ENCODE measurements around the gene VAV3. TPM values are rescaled to one million over a fixed set of nuclear protein-coding genes. Genes with fewer than 3 reads are reported as not detected.

The VAV3 gene
- total RNA-seq, 2 donors from 2014 or later: 18.4 to 21.4 TPM

DNA sequence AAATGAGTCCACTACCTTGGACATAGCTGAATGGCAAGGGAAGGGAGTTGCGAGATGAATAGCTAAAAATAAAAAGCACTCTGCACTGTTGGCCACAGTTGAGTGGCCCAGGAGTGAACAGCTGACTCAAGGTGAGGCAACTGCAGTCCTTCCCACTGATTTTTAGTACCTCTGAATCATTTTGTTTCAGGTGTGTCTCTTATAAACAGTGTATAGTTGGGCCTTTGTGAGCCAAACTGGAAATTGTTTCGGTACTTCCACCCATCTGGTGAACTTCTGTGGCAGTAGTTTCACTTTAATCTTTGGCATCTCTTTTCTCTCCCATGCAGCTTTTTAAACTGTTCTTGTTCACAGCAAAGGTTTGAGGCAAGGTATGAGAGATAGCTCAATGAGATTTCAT, 122.7 kb downstream of the VAV3 start:
- H3K27me3 ChIP-seq: no peaks in the 10 kb centered on the region
- H3K4me1 ChIP-seq: no peaks in the 10 kb centered on the region
- H3K36me3 ChIP-seq (replicated peaks in 1 of 2; ENCODE audit: insufficient read depth in 1 of 2, low read depth in 2 of 2): no peaks in the 10 kb centered on the region
- intact Hi-C loops (cut with DNase I): no loop called here
- no peak for TF ChIP-seq POLR2A (IDR thresholded peaks at IDR 0.05)
- TF ChIP-seq, protein P1, sequence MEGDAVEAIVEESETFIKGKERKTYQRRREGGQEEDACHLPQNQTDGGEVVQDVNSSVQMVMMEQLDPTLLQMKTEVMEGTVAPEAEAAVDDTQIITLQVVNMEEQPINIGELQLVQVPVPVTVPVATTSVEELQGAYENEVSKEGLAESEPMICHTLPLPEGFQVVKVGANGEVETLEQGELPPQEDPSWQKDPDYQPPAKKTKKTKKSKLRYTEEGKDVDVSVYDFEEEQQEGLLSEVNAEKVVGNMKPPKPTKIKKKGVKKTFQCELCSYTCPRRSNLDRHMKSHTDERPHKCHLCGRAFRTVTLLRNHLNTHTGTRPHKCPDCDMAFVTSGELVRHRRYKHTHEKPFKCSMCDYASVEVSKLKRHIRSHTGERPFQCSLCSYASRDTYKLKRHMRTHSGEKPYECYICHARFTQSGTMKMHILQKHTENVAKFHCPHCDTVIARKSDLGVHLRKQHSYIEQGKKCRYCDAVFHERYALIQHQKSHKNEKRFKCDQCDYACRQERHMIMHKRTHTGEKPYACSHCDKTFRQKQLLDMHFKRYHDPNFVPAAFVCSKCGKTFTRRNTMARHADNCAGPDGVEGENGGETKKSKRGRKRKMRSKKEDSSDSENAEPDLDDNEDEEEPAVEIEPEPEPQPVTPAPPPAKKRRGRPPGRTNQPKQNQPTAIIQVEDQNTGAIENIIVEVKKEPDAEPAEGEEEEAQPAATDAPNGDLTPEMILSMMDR (IDR thresholded peaks at IDR 0.05): no peak
- ATAC-seq: no peak
- WGBS, 2 donors: 60 to 64% methylated on average over 2 of the region's 2 CpGs
- no peak for DNase-seq
- no peak overlapping the region for H3K4me3 ChIP-seq
- H3K9me3 ChIP-seq: no peaks in the 10 kb centered on the region
- H3K27ac ChIP-seq: no peak overlapping the region

DNA sequence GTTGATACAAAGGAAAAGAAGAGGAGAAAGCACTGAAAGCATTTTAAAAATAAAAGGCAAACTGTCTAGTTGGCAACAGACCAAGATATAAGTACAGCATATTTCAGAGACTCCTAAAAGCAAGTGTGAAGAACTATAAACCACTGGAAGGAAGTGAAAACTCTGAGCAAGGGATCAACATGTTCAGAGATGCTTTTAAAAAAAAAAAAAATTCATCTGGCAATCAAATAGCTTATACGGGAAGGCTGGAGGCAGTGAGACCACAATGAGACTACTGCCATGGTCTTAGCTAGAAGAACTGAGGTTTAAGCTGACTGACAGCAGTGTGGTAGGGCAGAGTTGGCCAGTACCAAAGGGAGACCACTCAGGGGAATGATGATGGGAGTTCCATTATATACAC, 124.3 kb downstream of the VAV3 start:
- no peaks in the 10 kb centered on the region for H3K27me3 ChIP-seq
- ATAC-seq: no peak
- intact Hi-C loops (cut with DNase I): no loop called here
- TF ChIP-seq, protein P1 (IDR thresholded peaks at IDR 0.05): no peak
- no peak for TF ChIP-seq POLR2A (IDR thresholded peaks at IDR 0.05)
- WGBS, 2 donors: 25 to 26% methylated on average over 1 of the region's 1 CpG
- no peaks in the 10 kb centered on the region for H3K36me3 ChIP-seq (replicated peaks in 1 of 2; ENCODE audit: insufficient read depth in 1 of 2, low read depth in 2 of 2)
- no peak overlapping the region for H3K4me3 ChIP-seq
- H3K4me1 ChIP-seq: no peaks in the 10 kb centered on the region
- no peak overlapping the region for H3K27ac ChIP-seq
- DNase-seq: no peak
- H3K9me3 ChIP-seq: no peaks in the 10 kb centered on the region

DNA sequence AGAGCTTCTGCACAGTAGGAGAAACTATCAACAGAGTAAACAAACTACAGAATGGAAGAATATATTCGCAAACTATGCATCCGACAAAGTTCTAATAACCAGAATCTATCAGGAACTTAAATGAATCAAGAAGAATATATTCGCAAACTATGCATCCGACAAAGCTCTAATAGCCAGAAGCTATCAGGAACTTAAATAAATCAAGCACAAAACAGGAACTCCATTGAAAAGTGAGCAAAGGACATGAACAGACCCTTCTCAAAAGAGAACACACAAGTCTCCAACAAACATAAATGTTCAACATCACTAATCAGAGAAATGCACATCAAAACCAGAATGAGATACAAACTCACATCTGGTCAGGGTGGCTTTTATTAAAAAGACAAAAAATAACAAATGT, 126.9 kb downstream of the VAV3 start:
- no peak for ATAC-seq
- Histone ChIP-seq H3K27ac (no peak overlapping the region), H3K9me3 (no peaks in the 10 kb centered on the region), H3K4me1 (no peaks in the 10 kb centered on the region), H3K36me3 (replicated peaks in 1 of 2; ENCODE audit: insufficient read depth in 1 of 2, low read depth in 2 of 2) (no peaks in the 10 kb centered on the region), H3K27me3 (no peaks in the 10 kb centered on the region), H3K4me3 (no peak overlapping the region)
- DNase-seq: no peak
- intact Hi-C loops (cut with DNase I): no loop called here
- TF ChIP-seq, protein P1 (IDR thresholded peaks at IDR 0.05): no peak
- TF ChIP-seq POLR2A (IDR thresholded peaks at IDR 0.05): no peak
- 55 to 83% methylated on average over 4 of the region's 4 CpGs for WGBS, 2 donors

DNA sequence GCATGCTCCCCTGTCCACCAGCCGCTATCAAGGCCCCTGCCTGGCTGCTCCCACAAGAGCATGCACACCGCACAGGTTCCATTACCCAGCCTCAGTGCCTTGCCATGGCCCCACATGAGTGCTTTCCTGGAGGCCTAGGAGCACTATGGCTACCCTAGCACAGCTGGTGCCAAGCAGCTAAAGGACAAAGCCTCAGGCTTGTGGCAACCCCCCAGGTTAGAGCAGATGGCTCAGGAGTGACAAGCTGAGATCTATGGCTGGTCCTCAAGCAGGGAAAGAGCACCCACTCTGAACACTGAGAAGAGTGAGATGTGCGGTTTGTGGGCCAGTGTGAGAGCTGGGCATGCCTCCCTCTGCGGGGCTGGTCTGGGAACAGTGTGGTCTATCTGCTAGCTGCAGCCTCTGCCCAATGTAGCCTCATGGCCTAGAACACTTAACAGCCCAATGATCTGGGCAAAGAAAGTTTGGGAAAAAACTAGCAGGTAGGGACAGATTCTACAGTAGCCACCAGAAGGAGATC, 129.8 kb downstream of the VAV3 start:
- Histone ChIP-seq H3K4me3 (no peak overlapping the region), H3K27me3 (no peaks in the 10 kb centered on the region), H3K4me1 (no peaks in the 10 kb centered on the region), H3K36me3 (replicated peaks in 1 of 2; ENCODE audit: insufficient read depth in 1 of 2, low read depth in 2 of 2) (no peaks in the 10 kb centered on the region), H3K27ac (no peak overlapping the region), H3K9me3 (no peaks in the 10 kb centered on the region)
- no peak for DNase-seq
- 87 to 91% methylated on average over 4 of the region's 4 CpGs for WGBS, 2 donors
- TF ChIP-seq, protein P1 (IDR thresholded peaks at IDR 0.05): no peak
- no peak for TF ChIP-seq POLR2A (IDR thresholded peaks at IDR 0.05)
- intact Hi-C loops (cut with DNase I): no loop called here
- no peak for ATAC-seq

DNA sequence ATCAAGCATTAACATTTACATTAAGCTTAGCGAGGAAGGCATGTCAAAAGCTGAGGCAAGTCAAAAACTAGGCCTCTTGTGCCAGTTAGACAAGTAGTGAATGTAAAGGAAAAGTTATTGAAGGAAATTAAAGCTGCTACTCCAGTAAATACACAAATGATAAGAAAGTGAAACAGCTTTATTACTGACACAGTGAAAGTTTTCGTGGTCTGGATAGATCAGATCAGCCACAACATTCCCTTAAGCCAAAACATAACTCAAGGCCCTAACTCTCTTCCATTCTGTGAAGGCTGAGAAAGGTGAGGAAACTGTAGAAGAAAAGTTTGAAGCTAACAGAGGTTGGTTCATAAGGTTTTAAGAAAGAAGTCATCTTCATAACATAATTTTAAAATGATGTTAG, 131.9 kb downstream of the VAV3 start:
- Histone ChIP-seq H3K4me1 (no peaks in the 10 kb centered on the region), H3K4me3 (no peak overlapping the region), H3K9me3 (no peaks in the 10 kb centered on the region), H3K27ac (no peak overlapping the region), H3K36me3 (replicated peaks in 1 of 2; ENCODE audit: insufficient read depth in 1 of 2, low read depth in 2 of 2) (no peaks in the 10 kb centered on the region), H3K27me3 (no peaks in the 10 kb centered on the region)
- ATAC-seq (no peak), DNase-seq (no peak)
- intact Hi-C loops (cut with DNase I): no loop called here
- TF ChIP-seq, protein P1 (IDR thresholded peaks at IDR 0.05): no peak
- TF ChIP-seq POLR2A (IDR thresholded peaks at IDR 0.05): no peak
- 63 to 74% methylated on average over 2 of the region's 2 CpGs for WGBS, 2 donors

Data from body of pancreas (tissue), 4 donors.